EH (cell line): ENCODE results near the gene SLC49A4.

Experiments used
- DNase-seq: peaks from one replicate; pipeline ENCODE4 v3.0.0-alpha.2; 2015; ENCODE audit warnings: low read depth

The SLC49A4 gene

DNA sequence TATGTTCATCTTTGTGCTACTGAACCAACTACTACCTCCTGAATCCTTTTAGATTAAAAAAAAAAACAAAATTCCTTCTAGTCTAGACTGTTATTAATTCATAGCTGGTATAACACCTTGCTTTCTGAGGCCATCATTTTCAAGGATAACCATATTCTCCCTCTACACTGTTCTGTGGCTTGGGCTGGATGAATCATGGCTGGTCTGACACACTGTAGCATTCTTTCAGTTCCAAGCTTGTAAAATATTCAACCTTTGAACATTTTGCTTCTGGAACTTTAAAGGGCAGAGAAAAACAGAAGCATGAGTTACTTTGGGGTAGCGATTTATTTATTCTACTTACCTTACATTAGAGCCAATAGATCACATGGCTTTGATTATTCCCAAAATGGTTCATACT lies 8.8 kb upstream of the SLC49A4 start:
- DNase-seq, result peak; percentile 76

DNA sequence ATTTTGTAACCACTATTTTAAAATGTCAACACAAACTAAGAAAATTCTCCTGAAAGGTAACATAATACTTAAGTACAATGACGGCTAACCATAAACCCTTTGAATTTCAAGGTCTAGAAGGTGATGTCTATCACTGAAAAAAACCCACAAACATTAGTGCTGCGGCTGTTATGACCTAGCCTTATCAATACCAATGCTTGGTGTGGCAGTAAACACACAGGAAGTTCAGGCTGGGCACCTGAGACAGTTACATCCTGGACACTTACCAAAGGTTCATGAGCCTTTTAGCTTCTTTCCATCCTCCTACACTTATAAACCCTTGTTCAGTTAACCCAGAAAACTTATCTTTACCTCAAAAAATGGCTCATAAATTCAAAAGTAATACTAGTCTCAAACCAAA lies 7.0 kb upstream of the SLC49A4 start:
- DNase-seq, result no peak

DNA sequence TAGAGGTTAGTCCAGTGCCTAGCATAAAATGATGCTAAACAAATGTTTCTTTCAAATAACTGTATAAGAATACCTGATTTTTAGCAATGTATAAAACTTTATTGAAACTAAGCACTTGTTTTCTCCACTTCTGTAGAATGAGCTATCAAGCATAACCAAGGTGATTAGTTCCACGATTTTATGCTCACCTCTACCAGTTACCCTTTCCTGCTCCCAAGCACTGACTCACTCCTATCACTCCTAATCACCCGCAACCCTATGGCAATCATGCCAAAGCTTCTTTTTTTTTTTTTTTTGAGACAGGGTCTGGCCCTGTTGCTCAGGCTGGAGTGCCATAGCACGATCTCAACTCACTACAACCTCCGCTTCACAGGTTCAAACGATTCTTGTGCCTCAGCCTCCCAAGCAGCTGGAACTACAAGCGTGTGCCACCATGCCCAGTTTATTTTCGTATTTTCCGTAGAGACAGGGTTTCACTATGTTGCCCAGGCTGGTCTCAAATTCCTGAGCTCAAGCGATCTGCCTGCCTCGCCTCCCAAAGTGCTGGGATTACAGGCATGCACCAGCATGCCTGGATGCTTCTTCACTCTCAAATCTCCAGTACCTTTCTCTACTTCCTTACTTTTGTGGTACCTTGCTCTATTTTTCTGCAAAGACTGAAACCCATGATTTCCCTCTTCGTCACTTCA lies 5.1 kb upstream of the SLC49A4 start:
- DNase-seq, result no peak

DNA sequence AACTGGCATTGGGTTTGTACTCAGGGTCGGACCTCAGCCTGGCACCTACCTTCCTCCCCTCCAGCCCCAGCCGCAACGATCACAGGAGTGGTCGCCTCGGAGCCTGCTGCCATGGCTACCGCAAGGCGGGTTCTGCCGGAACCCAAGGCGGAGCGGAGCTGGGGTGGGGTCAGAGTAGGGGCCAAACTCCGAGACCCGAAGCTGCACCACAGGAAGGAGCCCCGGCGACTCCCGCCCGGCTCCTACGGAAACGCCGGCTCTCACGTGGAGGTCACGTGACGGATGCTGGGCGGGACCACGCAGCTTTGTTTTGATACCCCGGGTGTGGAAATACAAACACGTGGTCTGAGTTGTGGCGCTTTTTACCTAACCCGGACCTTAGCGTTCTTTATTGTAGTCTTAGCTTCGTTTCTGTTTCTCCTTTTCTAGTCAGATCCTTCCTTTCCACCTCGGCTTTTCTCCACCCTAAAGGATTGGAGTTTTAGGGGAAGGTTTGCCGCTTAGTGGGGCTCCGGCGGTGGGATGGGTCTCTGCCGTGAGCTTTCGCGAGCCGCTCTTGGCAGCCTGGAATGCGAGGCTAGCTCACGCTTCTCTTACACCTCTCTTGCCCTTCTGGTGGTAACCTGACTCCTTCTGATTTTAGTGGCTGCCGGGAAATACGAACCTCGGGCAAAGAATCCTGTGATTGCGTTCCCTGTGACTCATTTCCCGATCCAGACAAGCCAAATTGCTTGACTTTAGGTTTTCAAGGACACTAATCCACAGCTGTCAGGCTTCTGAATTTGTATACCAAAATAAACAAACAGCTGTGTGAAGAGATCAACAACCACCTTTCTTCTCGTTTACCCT lies 1.1 kb upstream of the SLC49A4 start, which contains the start of gene HSPBAP1:
Gene HSPBAP1, minus strand, starts transcription at position 264 of the 849 bp plus-strand sequence. Its CDS starts 151 bp downstream, at position 113.
- peak; percentile 93 for DNase-seq

DNA sequence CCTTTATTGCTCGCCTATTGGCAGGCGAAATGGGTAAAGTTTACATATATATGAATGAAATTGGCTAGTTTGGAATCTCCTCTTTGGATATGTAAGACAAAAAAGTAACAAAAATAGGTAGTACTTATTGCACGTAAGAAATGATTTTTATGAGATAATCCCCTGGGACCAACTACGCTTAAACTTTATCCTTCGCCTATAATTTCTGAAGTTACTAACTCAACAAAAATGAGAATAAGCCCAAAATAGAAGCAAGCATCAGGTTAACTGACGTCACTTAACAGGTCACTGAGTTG lies 438 bp upstream of the SLC49A4 start:
- no peak for DNase-seq

DNA sequence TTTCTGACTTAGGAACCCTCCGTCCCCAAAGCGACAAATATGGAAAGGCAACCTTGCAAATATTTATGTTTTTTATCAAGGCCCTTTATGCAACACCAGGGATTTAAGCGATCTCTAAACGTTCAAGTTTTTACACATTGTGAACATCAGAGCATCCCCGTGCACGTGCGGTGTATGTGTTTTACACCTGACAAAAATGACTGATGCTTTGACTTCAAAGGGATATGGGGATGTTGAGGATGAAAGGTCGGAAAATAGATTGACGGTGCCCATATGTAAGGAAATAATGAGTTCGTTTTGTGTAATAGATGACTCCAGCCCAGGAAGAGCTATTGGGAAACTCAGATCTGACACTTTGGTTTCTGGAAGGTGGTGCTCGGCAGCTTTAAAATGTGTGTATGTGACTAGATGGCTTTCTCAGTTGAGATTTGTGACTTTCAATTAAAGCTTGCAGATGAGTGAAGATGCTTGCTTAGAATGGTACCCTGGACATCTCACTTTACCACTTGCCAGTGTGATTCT lies 866 bp downstream of the SLC49A4 start:
- peak; percentile 6 for DNase-seq

DNA sequence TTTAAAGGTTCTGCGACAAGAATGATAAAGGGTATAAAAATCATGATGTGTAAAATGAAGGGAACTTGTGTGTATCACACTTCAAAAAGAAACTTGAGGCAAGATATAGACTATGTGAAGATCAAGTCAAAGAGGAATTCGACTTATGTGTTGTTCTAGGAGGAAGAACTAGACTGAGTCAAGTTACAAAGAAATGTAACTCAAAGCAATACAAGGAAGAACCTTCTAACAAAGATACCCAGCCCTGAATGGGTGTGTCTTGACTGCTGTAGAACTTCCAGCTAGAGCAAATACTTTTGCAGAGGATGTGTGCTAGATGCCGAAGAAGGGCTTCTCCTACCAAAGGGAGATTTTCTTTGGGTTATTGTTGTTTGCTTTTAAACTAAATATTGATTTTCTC lies 2.4 kb downstream of the SLC49A4 start:
- peak; percentile 12 for DNase-seq

DNA sequence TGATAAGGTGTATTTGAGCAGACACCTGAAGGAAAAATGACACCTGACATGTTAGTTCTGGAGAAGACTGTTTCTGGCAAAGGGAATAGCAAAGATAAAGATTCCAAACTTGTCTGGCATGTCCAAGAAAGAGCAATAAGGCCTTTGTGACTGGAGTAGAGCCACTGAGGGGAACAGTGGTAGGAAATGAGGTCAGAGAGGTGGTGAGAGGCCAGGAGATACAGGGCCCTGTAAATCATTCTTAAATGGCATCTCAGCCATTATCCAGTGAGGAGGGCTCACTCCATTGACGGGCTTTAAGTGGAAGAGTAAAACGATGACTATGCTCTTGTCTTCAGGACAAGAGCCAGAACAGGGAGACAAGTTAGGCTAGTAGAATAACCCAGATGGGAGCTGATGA lies 4.5 kb downstream of the SLC49A4 start:
- no peak for DNase-seq

DNA sequence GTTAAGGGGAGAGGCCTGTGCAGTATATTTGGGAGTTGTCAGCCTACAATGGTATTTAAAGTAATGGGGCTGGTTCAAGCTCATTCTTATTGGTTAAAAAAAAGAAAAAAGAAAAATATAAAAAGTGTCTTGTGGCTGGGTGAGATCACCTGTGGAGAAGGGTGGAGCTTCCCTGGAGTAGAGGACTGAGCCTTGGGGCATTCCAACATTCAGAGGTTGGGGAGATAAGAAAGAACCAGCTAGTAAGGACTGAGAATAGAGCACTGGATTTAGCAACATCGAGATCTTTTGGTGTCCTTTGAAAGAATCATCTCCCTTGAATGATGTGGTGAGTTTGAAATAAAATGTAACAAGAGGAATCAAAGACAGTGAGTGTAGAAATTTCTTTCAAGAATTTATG lies 5.2 kb downstream of the SLC49A4 start:
- no peak for DNase-seq

DNA sequence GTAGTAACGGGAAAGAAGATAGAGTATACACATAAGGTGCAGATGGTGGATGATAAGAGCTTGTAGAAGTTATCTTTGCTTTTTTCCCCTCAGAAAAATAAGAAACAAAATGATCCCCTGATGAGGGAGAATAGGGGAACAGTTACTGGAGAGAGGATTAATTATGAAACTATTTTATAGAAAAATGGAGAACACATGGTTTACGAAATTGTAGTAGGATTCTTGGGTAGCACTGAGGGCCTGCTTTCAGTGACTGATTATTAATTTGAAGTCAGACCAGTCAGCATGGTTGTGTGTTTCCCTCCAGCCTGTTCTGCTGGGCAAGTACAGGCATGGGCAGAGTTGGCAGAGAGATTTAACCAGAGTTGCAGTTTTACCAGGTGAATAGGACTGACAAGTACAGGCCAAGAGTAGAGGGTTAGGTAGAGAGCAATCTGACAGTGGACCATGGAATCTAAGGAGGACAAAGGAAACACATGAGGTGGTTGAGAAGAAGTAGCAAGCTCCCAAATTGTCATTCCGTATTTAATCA lies 5.9 kb downstream of the SLC49A4 start:
- no peak for DNase-seq

DNA sequence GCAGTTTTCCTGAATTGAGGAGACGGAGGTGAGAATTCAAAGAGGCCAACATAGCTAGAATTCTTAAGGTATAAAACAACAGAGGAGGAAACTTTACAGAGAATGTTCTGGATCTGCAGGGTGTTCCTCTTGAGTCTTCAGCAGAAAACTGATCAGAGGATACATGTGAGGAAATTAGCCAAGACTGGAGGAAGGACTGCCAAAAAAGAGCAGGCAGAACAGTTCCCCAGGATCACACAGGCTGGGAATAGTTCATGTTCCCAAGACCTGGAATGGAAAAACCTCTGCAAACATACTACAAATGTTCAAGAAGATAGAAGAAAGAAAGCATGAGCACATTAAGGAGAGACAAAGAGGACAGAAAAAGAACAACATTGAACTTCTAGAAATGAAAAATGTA lies 7.5 kb downstream of the SLC49A4 start:
- no peak for DNase-seq

DNA sequence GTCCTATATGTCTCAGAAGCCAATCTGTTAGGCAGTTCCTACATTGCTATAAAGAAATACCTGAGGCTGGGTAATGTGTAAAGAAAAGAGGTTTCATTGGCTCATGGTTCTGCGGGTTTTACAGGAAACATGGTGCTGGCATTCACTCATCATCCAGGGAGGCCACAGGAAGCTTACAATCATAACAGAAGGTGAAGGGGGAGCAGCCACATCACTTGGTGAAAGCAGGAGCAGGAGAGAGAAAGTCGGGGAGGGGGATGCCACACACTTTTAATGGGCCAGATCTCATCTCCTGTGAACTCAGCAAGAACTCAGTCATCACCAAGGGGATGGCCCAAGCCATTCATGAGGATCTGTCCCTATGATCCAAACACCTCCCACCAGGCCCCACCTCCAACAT lies 9.1 kb downstream of the SLC49A4 start:
- DNase-seq, result no peak

DNA sequence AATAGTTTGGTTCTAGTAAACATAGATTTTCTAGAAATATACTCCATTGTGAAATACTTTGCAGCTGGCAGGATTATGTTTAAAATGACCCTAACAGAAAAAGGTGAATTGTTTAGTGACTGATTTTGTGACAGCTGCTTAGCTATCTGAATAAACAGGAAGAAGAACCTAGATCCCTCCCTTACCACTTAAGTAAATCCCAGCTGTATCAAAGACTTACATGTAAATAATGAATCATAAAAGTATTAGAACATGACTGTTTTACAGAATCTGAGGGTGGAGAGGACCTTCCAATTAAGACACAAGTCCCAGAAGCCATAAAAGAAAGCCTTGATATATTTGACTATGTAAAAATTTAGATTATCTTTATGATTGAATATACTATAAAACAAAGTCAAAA lies 15.9 kb downstream of the SLC49A4 start:
- no peak for DNase-seq

DNA sequence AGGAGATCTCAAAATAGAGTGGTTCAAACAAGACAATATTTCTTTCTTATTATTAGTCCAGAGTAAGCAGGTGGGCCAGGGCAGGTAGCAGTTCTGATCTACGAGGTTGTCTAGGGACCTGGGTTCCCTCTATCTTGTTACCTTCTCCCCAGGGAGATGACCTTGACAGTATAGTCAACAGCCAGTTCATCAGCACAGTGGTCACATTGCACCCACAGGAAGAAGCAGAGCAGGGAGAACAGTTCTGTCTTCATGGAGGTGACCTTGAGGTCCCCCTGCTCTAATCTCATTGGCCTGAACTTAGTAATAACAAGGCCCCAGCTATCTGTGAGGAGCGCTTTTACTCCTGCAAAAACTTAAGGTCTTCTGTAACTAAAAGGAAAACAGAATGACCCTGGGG lies 21.7 kb downstream of the SLC49A4 start:
- DNase-seq, result no peak

DNA sequence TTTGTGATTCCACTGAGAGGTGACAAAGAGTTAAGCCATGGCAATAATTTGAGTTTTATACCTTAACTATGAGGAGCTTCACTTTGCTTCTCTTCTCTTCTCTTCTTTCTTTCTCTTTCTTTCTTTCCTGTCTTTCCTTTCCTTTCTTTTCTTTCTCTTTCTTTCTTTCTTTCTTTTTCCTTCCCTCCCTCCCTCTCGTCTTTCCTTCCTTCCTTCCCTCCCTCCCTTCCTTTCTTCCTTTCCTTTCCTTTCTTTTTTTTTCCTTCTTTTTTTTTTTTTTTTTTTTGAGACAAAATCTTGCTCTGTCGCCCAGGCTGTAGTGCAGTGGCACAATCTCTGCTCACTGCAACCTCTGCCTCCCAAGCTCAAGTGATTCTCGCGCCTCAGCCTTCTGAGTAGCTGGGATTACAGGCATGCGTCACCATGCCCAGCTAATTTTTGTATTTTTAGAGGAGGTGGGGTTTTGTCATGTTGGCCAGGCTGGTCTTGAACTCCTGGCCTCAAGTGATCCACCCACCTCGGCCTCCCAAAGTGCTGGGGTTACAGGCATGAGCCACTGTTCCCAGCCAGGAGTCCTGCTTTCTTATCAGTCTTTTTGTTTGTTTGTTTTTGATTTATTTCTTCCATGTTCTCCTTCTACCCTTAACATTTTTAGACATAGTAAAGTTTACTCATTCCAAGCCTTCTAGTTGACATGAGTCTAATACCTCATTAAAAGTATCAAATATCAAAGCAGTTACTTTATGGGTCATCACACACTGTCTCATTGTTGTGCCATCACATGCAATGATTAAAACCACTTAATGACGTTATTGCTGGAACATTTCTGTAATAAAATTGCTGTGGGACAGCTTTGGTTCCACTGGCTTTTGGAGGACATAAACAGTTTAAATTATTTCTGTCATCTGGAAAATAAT lies 29.9 kb downstream of the SLC49A4 start:
- peak; percentile 76 for DNase-seq

DNA sequence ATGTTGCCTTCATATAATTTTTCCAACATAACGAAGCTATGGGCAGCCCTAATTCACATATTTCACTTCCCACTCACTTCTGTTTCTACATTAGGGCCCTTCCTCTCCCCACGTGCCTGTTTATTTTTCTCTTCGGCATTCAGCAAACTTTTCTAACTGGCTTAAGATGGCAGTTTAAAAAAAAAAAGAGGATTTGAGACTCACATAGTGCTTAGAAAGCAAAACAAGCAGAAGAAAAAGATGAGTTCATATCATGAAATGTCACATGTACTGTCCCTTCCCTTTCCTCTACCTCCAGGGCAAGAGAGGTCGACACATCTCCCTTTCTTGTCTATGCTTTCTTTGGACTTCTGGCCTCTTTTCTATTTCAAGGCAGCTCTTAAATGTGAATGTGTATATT lies 30.6 kb downstream of the SLC49A4 start:
- no peak for DNase-seq

DNA sequence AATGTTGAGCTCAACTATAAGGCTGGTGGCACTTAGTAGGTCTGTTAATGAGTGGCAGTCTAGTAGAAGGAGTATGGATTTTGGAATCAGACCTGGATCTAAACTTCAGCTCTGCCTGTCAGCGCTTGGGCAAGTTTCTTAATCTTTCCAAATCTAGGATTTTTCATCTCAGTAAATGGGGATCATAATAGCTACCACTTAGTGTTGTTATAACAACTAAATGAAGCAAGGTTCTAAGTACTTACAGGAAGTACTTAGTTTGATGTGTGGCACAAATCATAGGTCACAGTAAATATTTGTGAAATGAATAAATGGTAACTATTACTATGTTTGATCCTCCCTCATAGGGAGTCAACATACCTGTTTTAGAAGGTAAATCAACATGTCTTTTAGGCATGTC lies 31.4 kb downstream of the SLC49A4 start:
- no peak for DNase-seq

DNA sequence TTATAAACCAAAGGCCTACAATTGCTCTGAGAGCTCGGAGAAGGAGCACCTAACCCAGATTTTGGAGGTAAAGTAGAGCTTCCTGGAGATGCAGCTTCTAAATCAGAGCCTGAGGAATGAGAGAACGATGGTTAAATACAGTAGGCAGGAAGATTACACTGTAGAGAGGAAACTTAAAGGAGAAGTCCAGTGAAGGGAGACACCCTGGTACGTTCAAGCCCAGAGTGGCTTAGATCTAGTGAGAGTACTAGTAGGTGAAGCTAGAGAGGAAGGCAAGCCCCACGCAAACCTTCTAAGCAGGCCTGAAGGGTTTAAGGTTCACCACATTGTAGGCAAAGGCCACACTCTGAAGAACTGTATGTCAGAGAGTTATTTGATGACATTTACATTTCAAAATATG lies 33.4 kb downstream of the SLC49A4 start:
- DNase-seq, result no peak

DNA sequence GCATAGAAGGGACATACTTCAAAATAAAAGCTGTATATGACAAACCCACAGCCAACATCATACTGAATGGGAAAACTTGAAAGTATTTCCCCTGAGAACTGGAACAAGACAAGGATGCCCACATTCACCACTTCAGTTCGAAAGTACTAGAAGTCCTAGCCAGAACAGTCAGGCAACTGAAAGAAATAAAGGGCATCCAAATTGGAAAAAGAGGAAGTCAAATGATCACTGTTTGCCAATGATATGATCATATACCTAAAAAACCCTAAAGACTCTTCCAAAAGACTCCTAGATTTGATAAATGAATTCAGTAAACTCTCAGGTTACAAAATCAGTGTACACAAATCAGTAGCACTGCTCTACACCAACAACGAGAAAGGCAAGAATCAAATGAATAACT lies 40.7 kb downstream of the SLC49A4 start:
- no peak for DNase-seq

DNA sequence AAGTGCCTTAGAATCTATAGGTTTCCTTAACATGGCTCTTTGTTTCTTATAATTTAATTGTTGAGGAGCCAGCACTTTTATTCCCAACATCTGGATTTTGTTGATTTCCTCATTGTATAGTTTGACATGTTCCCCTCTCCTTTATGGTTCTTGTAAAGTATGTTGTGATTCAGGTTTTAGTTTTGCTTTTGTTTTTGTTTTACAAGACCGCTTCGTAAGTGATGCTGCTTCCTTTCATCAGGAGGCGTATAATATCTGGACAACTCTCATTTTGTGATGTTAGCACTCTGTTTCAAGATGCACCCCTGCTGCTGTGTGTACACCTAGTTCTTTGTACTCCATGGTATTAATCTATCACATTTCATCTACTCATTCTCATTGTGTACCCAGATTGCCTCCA lies 48.7 kb downstream of the SLC49A4 start:
- DNase-seq, result no peak

DNA sequence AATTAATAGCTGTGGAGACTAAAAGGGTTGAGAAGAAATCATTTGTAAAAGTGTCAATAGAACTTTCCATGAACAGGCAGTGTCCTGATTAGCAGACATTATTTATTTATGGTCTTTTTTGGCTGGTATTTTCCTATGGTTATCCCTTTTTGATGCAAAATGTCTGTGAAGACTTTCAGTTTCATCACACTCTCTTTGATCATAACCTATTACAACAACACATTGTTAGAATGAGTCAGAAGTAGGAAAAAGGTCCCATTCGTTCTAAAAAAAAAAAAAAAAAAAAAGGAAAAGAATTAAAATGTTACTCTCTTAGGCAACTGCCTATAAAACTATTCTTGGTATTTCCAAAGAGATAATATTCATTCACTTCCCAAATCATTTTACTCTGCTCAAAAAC lies 62.1 kb downstream of the SLC49A4 start:
- peak; percentile 45 for DNase-seq

DNA sequence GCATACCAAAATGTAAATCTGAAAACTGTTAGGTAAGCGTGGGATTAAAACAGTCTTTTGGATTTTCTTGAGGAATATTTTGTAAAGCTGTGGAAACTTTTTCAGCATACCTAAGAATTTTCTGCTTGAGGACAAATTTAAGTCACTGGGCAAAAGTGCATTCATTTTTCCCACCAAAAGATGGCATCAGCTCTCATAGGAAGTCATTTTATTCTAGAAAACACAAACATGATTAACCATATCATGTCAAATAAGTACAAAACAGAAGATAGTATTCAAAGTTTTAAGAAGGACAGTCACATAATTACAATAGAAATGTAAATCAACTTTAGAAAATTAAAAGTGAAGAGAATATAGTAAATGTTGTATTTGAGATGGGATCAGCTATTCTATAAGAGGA lies 63.5 kb downstream of the SLC49A4 start:
- peak; percentile 32 for DNase-seq
